Measurements from ENCODE around the gene PI16.

Gene PI16

GRCh38 chr6:36999061-36999750 is 44.7 kb downstream of the PI16 start:
- no peak for TF ChIP-seq POLR2AphosphoS5 (IDR thresholded peaks at IDR 0.05; ENCODE audit: low read depth, low read length)
- no peak for TF ChIP-seq TAF1 (IDR thresholded peaks at IDR 0.05; ENCODE audit: borderline replicate concordance, insufficient read depth, low read length)
- no peak for TF ChIP-seq FOXP2 (optimal IDR thresholded peaks at IDR 0.05; ENCODE audit: borderline replicate concordance, extremely low read depth, extremely low read length, insufficient read depth)
- no peak for TF ChIP-seq REST (IDR thresholded peaks at IDR 0.05; ENCODE audit: insufficient read depth in 1 of 2, low read depth in 2 of 2, low read length in 2 of 2)
- no peak for TF ChIP-seq SIN3A (IDR thresholded peaks at IDR 0.05; ENCODE audit: borderline replicate concordance, insufficient read depth, low read length)

GRCh38 chr6:36999751-37000125 is 45.2 kb downstream of the PI16 start:
- TF ChIP-seq SIN3A (IDR thresholded peaks at IDR 0.05; ENCODE audit: borderline replicate concordance, insufficient read depth, low read length): no peak
- TF ChIP-seq REST (IDR thresholded peaks at IDR 0.05; ENCODE audit: insufficient read depth in 1 of 2, low read depth in 2 of 2, low read length in 2 of 2): no peak
- no peak for TF ChIP-seq TAF1 (IDR thresholded peaks at IDR 0.05; ENCODE audit: borderline replicate concordance, insufficient read depth, low read length)
- TF ChIP-seq FOXP2 (optimal IDR thresholded peaks at IDR 0.05; ENCODE audit: borderline replicate concordance, extremely low read depth, extremely low read length, insufficient read depth): no peak
- no peak for TF ChIP-seq POLR2AphosphoS5 (IDR thresholded peaks at IDR 0.05; ENCODE audit: low read depth, low read length)

GRCh38 chr6:37004044-37004980 is 49.8 kb downstream of the PI16 start:
- TF ChIP-seq FOXP2 (optimal IDR thresholded peaks at IDR 0.05; ENCODE audit: borderline replicate concordance, extremely low read depth, extremely low read length, insufficient read depth) (no peak), SIN3A (IDR thresholded peaks at IDR 0.05; ENCODE audit: borderline replicate concordance, insufficient read depth, low read length) (no peak), TAF1 (IDR thresholded peaks at IDR 0.05; ENCODE audit: borderline replicate concordance, insufficient read depth, low read length) (no peak), REST (IDR thresholded peaks at IDR 0.05; ENCODE audit: insufficient read depth in 1 of 2, low read depth in 2 of 2, low read length in 2 of 2) (no peak), POLR2AphosphoS5 (IDR thresholded peaks at IDR 0.05; ENCODE audit: low read depth, low read length) (no peak)

GRCh38 chr6:37005061-37005810 is 50.7 kb downstream of the PI16 start, which contains the start of gene FGD2:
TSS of gene FGD2 (plus strand) at chr6:37005655. CDS start at chr6:37005818, 163 bp downstream.
- TF ChIP-seq REST (IDR thresholded peaks at IDR 0.05; ENCODE audit: insufficient read depth in 1 of 2, low read depth in 2 of 2, low read length in 2 of 2) (no peak), POLR2AphosphoS5 (IDR thresholded peaks at IDR 0.05; ENCODE audit: low read depth, low read length) (no peak), SIN3A (IDR thresholded peaks at IDR 0.05; ENCODE audit: borderline replicate concordance, insufficient read depth, low read length) (no peak), FOXP2 (optimal IDR thresholded peaks at IDR 0.05; ENCODE audit: borderline replicate concordance, extremely low read depth, extremely low read length, insufficient read depth) (no peak), TAF1 (IDR thresholded peaks at IDR 0.05; ENCODE audit: borderline replicate concordance, insufficient read depth, low read length) (no peak)
